ENCODE data around the gene CBX5. TPM values are rescaled to one million over a fixed set of nuclear protein-coding genes. Genes with fewer than 3 reads are reported as not detected.

CBX5 gene
- total and polyA plus RNA-seq, 9 of the 15 experiments (the other 6 are each of a cell fraction or from before 2014, with no cell fraction given), result 32.6 to 102 (median 59.2) TPM

- TF ChIP-seq MYBL2 (IDR thresholded peaks at IDR 0.05; ENCODE audit: low read depth) (no peak), MYBL2 (CRISPR knock-in tag; IDR thresholded peaks at IDR 0.05; ENCODE audit: borderline replicate concordance) (no peak), ASH1L (IDR thresholded peaks at IDR 0.05; ENCODE audit: borderline replicate concordance, low read depth, partially characterized antibody) (peak; percentile 98), EGR1 (conservative IDR thresholded peaks at IDR 0.05) (no peak), ZNF449 (CRISPR knock-in tag; IDR thresholded peaks at IDR 0.05) (no peak), NR2F6 (CRISPR knock-in tag; IDR thresholded peaks at IDR 0.05) (no peak), ZNF175 (CRISPR knock-in tag; IDR thresholded peaks at IDR 0.05; ENCODE audit: low read depth) (no peak), ERF (CRISPR knock-in tag; IDR thresholded peaks at IDR 0.05) (no peak), HSF4 (CRISPR knock-in tag; IDR thresholded peaks at IDR 0.05; ENCODE audit: borderline replicate concordance) (peak; percentile 29; the same call in 1 of the 2 replicates), KAT7 (CRISPR knock-in tag; IDR thresholded peaks at IDR 0.05; ENCODE audit: borderline replicate concordance) (no peak), MEF2A (IDR thresholded peaks at IDR 0.05; ENCODE audit: control insufficient read depth, low read depth, low read length) (no peak), KDM1A (IDR thresholded peaks at IDR 0.05) (no peak), DLX4 (CRISPR knock-in tag; IDR thresholded peaks at IDR 0.05) (0 out of 2 replicates have a peak, but pooled peaks have one; percentile 58), HMG20A (CRISPR knock-in tag; conservative IDR thresholded peaks at IDR 0.05) (no peak), CC2D1A (IDR thresholded peaks at IDR 0.05) (no peak), CBX3 (IDR thresholded peaks at IDR 0.05; ENCODE audit: borderline replicate concordance in 1 of 2, low read length in 2 of 2) (peak in 1 of 2 experiments; percentile 7; a peak in 2 of 3 replicates), ZNF57 (CRISPR knock-in tag; IDR thresholded peaks at IDR 0.05) (no peak; the same call in 1 of the 2 replicates), RBM15 (IDR thresholded peaks at IDR 0.05; ENCODE audit: insufficient read depth, low read length) (no peak), NELFE (IDR thresholded peaks at IDR 0.05; ENCODE audit: insufficient read depth, insufficient read length) (peak; percentile 87), TOE1 (IDR thresholded peaks at IDR 0.05; ENCODE audit: borderline replicate concordance) (peak; percentile 45; the same call in 1 of the 2 replicates), TOE1 (CRISPR knock-in tag; IDR thresholded peaks at IDR 0.05; ENCODE audit: borderline replicate concordance, low read depth) (peak; percentile 94; the same call in 1 of the 2 replicates), SREBF1 (IDR thresholded peaks at IDR 0.05; ENCODE audit: borderline replicate concordance, low read depth, low read length) (no peak), BRD9 (IDR thresholded peaks at IDR 0.05; ENCODE audit: low read depth, partially characterized antibody) (peak; percentile 86), MED1 (CRISPR knock-in tag; IDR thresholded peaks at IDR 0.05; ENCODE audit: borderline replicate concordance) (no peak), NCOA4 (IDR thresholded peaks at IDR 0.05; ENCODE audit: partially characterized antibody) (no peak), SRSF9 (IDR thresholded peaks at IDR 0.05; ENCODE audit: borderline replicate concordance, low read depth, low read length) (no peak), MCM7 (IDR thresholded peaks at IDR 0.05) (no peak), RBM17 (IDR thresholded peaks at IDR 0.05; ENCODE audit: borderline replicate concordance, low read depth, low read length) (no peak), PHF21A (IDR thresholded peaks at IDR 0.05; ENCODE audit: borderline replicate concordance, low read depth) (no peak)
These were observed 742 bp upstream of the CBX5 start, which contains the start of gene HNRNPA1 (continued) for GRCh38 chr12:54280468-54281260.
